ENCODE data around the gene ODAD3.

ODAD3 gene

DNA sequence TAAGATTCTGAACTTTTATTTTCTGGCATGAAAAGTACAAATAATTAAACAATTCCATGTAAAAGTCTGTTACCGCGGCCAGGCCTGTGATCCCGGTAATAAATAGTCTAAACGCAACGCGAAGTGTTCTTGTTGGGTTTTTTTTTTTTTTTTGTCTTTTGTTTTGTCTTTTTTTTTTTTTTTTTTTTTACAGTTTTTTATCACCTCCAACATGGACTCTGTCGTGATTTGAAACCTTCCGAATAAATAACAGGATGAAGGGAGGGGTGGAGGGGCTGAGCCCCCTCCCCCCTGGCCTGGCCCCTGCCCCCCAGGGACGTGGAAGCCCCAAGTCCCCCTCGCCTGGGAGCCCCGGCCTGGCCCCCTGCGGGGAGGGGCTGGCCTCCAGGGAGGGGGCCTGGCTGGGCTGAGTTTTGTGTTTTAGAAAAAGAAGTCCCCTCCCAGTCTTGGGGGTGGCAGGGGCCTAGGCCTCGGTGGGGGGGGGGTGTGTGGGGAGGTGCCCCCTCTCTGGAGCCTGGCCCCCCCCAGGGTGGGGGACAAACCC lies 16.5 kb upstream of the ODAD3 start:
- Histone ChIP-seq H3K4me1 (ENCODE audit: control insufficient read depth, insufficient read depth, low read length) (no peaks in the 10 kb centered on the region; the same call in 1 of the 2 replicates), H3K9me3 (ENCODE audit: control insufficient read depth, insufficient read depth, low read length) (no peaks in the 10 kb centered on the region), H3K27me3 (ENCODE audit: control insufficient read depth, insufficient read depth, low read length) (no peaks in the 10 kb centered on the region), H3K4me3 (ENCODE audit: low read length) (no peak overlapping the region), H3K36me3 (ENCODE audit: control insufficient read depth, insufficient read depth, low read length) (peaks cover 25% of the 10 kb centered on the region), H3K27ac (ENCODE audit: low read length) (no peak overlapping the region)
- WGBS (ENCODE audit: insufficient coverage, insufficient read length): no CpG with 5 or more reads among the region's 13 CpGs
- DNase-seq (ENCODE audit: low read depth, low spot score): no peak

DNA sequence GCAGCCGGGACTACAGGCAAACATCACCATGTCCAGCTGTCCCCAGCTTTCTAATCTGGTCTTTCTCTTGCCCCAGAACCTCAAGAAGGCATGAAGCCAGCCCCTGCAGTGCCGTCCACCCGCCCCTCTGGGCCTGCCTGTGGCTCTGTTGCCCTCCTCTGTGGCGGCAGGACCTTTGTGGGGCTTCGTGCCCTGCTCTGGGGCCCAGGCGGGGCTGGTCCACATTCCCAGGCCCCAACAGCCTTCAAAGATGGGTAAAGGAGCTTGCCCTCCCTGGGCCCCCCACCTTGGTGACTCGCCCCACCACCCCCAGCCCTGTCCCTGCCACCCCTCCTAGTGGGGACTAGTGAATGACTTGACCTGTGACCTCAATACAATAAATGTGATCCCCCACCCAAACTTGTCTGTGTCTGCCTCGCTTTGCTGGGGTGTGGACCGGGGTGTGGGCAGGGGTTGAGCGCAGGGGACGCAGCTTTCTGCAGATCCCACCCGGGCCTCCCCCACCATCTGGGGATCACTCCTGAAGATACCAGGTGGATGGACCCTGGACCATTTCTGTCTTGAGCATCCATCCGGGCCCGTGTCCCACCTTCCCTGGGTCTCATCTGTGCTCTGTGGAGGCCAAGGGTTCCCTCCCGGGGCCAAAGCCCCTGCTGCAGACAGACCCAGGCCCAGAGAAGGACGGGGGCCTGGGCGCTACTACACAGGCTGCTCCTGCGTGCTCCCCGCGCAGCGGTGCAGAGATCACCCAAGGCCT lies 15.8 kb upstream of the ODAD3 start:
- H3K27ac ChIP-seq (ENCODE audit: low read length): no peak overlapping the region
- no CpG with 5 or more reads among the region's 21 CpGs for WGBS (ENCODE audit: insufficient coverage, insufficient read length)

DNA sequence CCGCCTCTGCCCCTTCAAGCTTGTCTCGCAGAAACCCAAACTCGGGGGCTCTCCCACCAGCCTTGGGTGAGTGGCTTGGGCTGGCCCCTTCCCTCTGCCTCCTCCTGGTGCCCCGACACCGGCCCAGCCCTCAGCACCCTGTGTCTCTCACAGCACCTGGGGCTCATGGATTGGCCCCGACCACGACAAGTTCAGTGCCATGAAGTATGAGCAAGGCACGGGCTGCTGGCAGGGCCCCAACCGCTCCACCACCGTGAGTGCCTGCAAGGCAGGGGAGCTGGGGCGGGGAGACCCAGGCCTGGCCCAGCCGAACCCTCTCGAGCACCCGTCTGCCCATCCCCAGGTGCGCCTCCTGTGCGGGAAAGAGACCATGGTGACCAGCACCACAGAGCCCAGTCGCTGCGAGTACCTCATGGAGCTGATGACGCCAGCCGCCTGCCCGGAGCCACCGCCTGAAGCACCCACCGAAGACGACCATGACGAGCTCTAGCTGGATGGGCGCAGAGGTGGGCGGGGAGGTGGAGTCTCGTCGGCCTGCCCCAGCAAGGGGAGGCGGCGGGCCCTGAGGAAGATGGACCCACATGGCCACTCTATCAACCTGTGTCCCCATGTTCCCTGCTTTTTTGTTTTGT lies 14.1 kb upstream of the ODAD3 start:
- no peak for DNase-seq (ENCODE audit: low read depth, low spot score)
- Histone ChIP-seq H3K36me3 (ENCODE audit: control insufficient read depth, insufficient read depth, low read length) (peaks cover 38% of the 10 kb centered on the region), H3K27me3 (ENCODE audit: control insufficient read depth, insufficient read depth, low read length) (no peaks in the 10 kb centered on the region), H3K9me3 (ENCODE audit: control insufficient read depth, insufficient read depth, low read length) (no peaks in the 10 kb centered on the region), H3K4me1 (ENCODE audit: control insufficient read depth, insufficient read depth, low read length) (no peaks in the 10 kb centered on the region; the same call in 1 of the 2 replicates), H3K27ac (ENCODE audit: low read length) (no peak overlapping the region), H3K4me3 (ENCODE audit: low read length) (no peak overlapping the region)
- no CpG with 5 or more reads among the region's 31 CpGs for WGBS (ENCODE audit: insufficient coverage, insufficient read length)

More for the DNA sequence above, 15.8 kb upstream of the ODAD3 start:
- Histone ChIP-seq H3K27me3 (ENCODE audit: control insufficient read depth, insufficient read depth, low read length) (no peaks in the 10 kb centered on the region), H3K4me1 (ENCODE audit: control insufficient read depth, insufficient read depth, low read length) (no peaks in the 10 kb centered on the region; the same call in 1 of the 2 replicates), H3K36me3 (ENCODE audit: control insufficient read depth, insufficient read depth, low read length) (peaks cover 27% of the 10 kb centered on the region), H3K9me3 (ENCODE audit: control insufficient read depth, insufficient read depth, low read length) (no peaks in the 10 kb centered on the region), H3K4me3 (ENCODE audit: low read length) (no peak overlapping the region)
- DNase-seq (ENCODE audit: low read depth, low spot score): no peak

DNA sequence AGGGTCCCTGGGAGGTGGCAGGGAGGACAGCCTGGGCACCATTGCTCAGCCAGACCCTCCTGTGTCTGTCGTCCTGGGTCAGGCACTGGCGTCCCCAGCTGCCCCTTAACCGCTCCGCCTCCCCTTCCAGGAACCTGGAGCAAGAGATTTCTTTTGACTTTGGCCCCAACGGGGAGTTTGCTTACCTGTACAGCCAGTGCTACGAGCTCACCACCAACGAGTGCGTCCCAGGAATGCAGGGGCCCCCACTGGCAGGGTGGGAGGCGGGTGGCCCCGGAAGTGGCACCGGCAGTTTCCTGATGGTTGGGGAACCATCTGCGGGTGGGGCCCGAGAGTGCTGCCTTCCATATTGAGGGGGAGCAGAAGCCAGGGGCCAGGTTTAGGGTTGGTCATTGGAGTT lies 13.5 kb upstream of the ODAD3 start:
- no CpG with 5 or more reads among the region's 13 CpGs for WGBS (ENCODE audit: insufficient coverage, insufficient read length)
- H3K4me1 ChIP-seq (ENCODE audit: control insufficient read depth, insufficient read depth, low read length): no peaks in the 10 kb centered on the region; the same call in 1 of the 2 replicates
- H3K36me3 ChIP-seq (ENCODE audit: control insufficient read depth, insufficient read depth, low read length): peaks cover 38% of the 10 kb centered on the region
- no peaks in the 10 kb centered on the region for H3K9me3 ChIP-seq (ENCODE audit: control insufficient read depth, insufficient read depth, low read length)
- no peak overlapping the region for H3K4me3 ChIP-seq (ENCODE audit: low read length)
- H3K27me3 ChIP-seq (ENCODE audit: control insufficient read depth, insufficient read depth, low read length): no peaks in the 10 kb centered on the region
- no peak for DNase-seq (ENCODE audit: low read depth, low spot score)
- no peak overlapping the region for H3K27ac ChIP-seq (ENCODE audit: low read length)

DNA sequence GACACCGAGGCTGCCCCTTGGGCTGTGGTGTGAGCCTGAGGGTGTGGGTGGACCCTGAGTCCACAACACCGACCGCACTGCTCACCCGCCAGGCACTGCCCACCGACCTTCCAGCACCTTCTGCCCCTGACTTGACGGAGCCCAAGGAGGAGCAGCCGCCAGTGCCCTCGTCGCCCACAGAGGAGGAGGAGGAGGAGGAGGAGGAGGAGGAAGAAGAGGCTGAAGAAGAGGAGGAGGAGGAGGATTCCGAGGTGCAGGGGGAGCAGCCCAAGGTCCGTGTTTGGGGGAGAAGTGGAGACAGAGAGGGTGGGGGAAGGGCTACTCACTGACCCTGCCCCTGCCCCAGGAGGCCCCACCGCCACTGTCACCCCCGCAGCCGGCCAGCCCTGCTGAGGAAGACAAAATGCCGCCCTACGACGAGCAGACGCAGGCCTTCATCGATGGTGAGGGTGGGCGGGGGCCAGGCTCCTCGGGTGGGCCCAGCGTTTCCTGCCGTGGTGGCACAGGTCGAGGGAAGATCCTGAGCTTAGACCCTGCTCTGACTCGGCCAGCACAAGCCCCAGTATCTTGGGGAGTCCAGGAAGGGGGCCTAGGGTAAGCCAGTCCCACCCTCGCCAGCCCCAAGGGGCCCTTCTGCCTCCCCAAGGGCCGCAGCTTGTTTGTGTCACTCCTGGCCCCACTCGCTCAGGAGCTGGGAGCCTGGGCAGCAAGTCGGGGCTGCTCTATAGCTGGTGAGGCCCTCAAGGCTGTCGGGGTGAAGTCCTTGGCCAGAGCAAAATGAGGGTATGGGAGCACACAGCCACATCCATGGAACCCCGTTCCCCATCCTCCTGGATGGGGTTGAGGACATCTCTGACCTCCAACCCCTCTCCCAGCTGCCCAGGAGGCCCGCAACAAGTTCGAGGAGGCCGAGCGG lies 12.7 kb upstream of the ODAD3 start:
- WGBS (ENCODE audit: insufficient coverage, insufficient read length): no CpG with 5 or more reads among the region's 35 CpGs
- H3K36me3 ChIP-seq (ENCODE audit: control insufficient read depth, insufficient read depth, low read length): peaks cover 38% of the 10 kb centered on the region

DNA sequence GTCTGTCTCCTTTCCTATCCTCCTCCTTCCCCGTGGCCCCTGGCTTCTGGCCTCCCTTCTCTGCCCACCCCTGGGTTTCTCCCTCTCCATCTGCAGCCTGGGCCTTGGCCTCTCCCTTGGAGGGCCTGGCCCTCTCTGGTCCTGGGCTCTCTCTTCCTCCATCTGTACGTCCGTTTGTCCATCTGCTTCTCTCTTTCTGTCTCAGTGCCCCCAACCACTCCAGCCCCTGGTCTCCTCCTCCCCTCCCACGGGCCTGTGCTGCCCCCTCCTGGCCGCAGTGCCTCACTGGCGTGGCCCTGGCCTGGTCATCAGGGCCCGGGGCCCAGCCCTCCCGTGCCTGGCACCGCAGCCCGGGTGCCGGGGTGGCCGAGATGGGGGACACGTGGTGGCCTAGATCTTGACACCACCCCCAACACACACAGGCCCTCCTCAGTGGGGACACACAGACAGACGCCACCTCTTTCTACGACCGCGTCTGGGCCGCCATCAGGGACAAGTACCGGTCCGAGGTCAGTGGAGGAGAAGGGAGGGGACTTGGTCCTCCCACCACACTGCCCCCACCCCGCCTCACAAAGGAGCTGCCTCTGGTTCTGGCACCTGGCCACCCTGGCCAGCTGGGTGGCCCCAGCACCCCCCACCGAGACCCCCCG lies 11.9 kb upstream of the ODAD3 start:
- no CpG with 5 or more reads among the region's 23 CpGs for WGBS (ENCODE audit: insufficient coverage, insufficient read length)
- H3K27me3 ChIP-seq (ENCODE audit: control insufficient read depth, insufficient read depth, low read length): no peaks in the 10 kb centered on the region
- peaks cover 44% of the 10 kb centered on the region for H3K36me3 ChIP-seq (ENCODE audit: control insufficient read depth, insufficient read depth, low read length)
- H3K27ac ChIP-seq (ENCODE audit: low read length): no peak overlapping the region
- no peak for DNase-seq (ENCODE audit: low read depth, low spot score)
- no peaks in the 10 kb centered on the region for H3K9me3 ChIP-seq (ENCODE audit: control insufficient read depth, insufficient read depth, low read length)
- no peaks in the 10 kb centered on the region; the same call in 1 of the 2 replicates for H3K4me1 ChIP-seq (ENCODE audit: control insufficient read depth, insufficient read depth, low read length)
- no peak overlapping the region for H3K4me3 ChIP-seq (ENCODE audit: low read length)

More for the DNA sequence above, 12.7 kb upstream of the ODAD3 start:
- no peak overlapping the region for H3K4me3 ChIP-seq (ENCODE audit: low read length)
- no peak for DNase-seq (ENCODE audit: low read depth, low spot score)
- no peaks in the 10 kb centered on the region for H3K9me3 ChIP-seq (ENCODE audit: control insufficient read depth, insufficient read depth, low read length)
- H3K27ac ChIP-seq (ENCODE audit: low read length): no peak overlapping the region
- no peaks in the 10 kb centered on the region for H3K27me3 ChIP-seq (ENCODE audit: control insufficient read depth, insufficient read depth, low read length)
- H3K4me1 ChIP-seq (ENCODE audit: control insufficient read depth, insufficient read depth, low read length): no peaks in the 10 kb centered on the region; the same call in 1 of the 2 replicates

DNA sequence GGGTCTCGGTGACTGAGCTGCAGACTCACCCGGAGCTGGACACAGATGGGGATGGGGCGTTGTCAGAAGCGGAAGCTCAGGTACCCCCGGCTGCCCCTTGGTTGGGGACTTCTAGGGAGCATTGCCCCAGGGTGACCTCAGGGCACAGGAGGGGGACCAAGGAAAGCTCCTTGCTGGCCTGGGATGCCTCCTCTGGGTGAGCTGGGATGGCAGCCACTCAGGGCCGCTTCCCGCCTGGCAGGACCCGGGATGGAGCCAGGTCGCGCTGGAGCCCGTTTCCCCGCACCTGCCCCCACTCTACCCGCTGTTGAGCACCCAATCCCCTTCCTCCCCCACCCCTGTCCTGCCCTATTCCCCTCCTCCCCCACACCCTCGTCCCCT lies 11.3 kb upstream of the ODAD3 start:
- Histone ChIP-seq H3K4me1 (ENCODE audit: control insufficient read depth, insufficient read depth, low read length) (no peaks in the 10 kb centered on the region), H3K4me3 (ENCODE audit: low read length) (no peak overlapping the region), H3K36me3 (ENCODE audit: control insufficient read depth, insufficient read depth, low read length) (peaks cover 49% of the 10 kb centered on the region), H3K27me3 (ENCODE audit: control insufficient read depth, insufficient read depth, low read length) (no peaks in the 10 kb centered on the region), H3K27ac (ENCODE audit: low read length) (no peak overlapping the region), H3K9me3 (ENCODE audit: control insufficient read depth, insufficient read depth, low read length) (no peaks in the 10 kb centered on the region)
- WGBS (ENCODE audit: insufficient coverage, insufficient read length): no CpG with 5 or more reads among the region's 14 CpGs
- no peak for DNase-seq (ENCODE audit: low read depth, low spot score)

DNA sequence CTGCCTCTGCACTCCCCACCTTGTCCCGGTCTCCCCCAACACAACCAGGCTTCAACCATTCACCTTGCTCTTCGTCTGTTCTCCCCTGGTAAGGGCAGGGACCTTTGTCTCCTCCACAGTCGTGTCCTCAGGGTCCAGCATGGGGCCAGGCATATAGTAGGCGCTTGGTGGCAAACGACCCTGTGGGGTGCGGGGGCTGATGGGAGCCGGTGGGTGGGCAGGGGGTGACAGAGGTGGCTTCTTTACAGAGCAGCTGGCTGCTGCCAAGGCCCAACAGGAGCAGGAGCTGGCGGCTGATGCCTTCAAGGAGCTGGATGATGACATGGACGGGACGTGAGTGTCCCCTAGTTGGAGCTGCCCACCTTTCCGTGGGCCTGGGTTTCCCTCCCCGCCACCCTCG lies 10.2 kb upstream of the ODAD3 start:
- H3K9me3 ChIP-seq (ENCODE audit: control insufficient read depth, insufficient read depth, low read length): no peaks in the 10 kb centered on the region
- H3K27ac ChIP-seq (ENCODE audit: low read length): no peak overlapping the region
- H3K4me1 ChIP-seq (ENCODE audit: control insufficient read depth, insufficient read depth, low read length): no peaks in the 10 kb centered on the region
- no CpG with 5 or more reads among the region's 13 CpGs for WGBS (ENCODE audit: insufficient coverage, insufficient read length)
- peaks cover 54% of the 10 kb centered on the region for H3K36me3 ChIP-seq (ENCODE audit: control insufficient read depth, insufficient read depth, low read length)
- no peak for DNase-seq (ENCODE audit: low read depth, low spot score)
- H3K4me3 ChIP-seq (ENCODE audit: low read length): no peak overlapping the region
- H3K27me3 ChIP-seq (ENCODE audit: control insufficient read depth, insufficient read depth, low read length): no peaks in the 10 kb centered on the region

DNA sequence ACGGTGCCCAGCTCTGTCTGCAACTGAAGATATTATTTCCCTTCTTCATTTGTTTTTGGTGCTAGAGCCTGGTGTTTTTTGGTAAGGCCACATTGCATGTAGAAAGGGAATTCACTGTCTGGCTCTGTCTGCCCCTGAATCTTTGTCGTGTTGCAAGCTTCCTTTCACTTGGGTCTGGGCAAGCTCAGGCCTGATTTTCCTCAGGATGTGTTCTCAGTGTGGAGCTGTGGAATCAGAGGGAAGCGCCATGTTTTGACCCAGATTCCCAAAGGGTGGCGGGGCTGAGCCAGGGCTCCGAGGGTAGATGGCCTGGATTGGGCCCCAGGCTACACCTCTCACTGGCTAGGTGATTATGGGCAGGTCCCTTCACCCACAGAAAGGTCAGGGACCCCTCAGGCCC lies 9.1 kb upstream of the ODAD3 start:
- no peaks in the 10 kb centered on the region for H3K9me3 ChIP-seq (ENCODE audit: control insufficient read depth, insufficient read depth, low read length)
- no peak overlapping the region for H3K27ac ChIP-seq (ENCODE audit: low read length)
- H3K4me1 ChIP-seq (ENCODE audit: control insufficient read depth, insufficient read depth, low read length): no peaks in the 10 kb centered on the region
- no peak overlapping the region for H3K4me3 ChIP-seq (ENCODE audit: low read length)
- H3K27me3 ChIP-seq (ENCODE audit: control insufficient read depth, insufficient read depth, low read length): no peaks in the 10 kb centered on the region
- DNase-seq (ENCODE audit: low read depth, low spot score): no peak
- no CpG with 5 or more reads among the region's 5 CpGs for WGBS (ENCODE audit: insufficient coverage, insufficient read length)
- peaks cover 52% of the 10 kb centered on the region for H3K36me3 ChIP-seq (ENCODE audit: control insufficient read depth, insufficient read depth, low read length)

DNA sequence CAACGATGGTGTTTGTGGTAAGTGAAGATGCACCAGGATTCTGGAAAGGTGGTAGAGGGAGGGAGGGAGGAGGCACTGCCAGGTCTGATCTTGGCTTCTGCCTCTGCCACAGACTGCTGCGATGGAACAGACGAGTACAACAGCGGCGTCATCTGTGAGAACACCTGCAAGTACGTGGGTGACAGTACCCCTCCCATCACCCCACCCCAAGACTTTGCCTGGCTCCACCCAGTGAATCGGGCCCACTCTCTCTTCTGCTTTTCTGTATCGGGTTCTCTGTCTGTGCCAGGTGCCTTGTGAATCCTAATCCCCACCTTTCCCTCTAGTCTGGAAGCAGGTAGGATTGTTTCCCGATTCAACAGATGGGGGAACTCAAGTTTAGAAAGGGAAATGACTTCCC lies 3.0 kb upstream of the ODAD3 start:
- Histone ChIP-seq H3K27me3 (ENCODE audit: control insufficient read depth, insufficient read depth, low read length) (no peaks in the 10 kb centered on the region), H3K4me1 (ENCODE audit: control insufficient read depth, insufficient read depth, low read length) (peaks cover 6% of the 10 kb centered on the region), H3K9me3 (ENCODE audit: control insufficient read depth, insufficient read depth, low read length) (no peaks in the 10 kb centered on the region), H3K4me3 (ENCODE audit: low read length) (no peak overlapping the region), H3K27ac (ENCODE audit: low read length) (no peak overlapping the region), H3K36me3 (ENCODE audit: control insufficient read depth, insufficient read depth, low read length) (peaks cover 33% of the 10 kb centered on the region)
- no peak for DNase-seq (ENCODE audit: low read depth, low spot score)
- WGBS (ENCODE audit: insufficient coverage, insufficient read length): no CpG with 5 or more reads among the region's 9 CpGs

Measured in iPS DF 6.9 (cell line).